HepG2 (cell line): ENCODE data around the gene ATIC. TPM values are rescaled to one million over a fixed set of nuclear protein-coding genes. Genes with fewer than 3 reads are reported as not detected.
A peak's percentile ranks its signal among the peaks of the same experiment; 100 is the strongest.

Experiments
- ATAC-seq: fragments of 200-7000 bp; cut with Tn5 transposase; 3 replicates; pipeline ENCODE4 v1.9.1; 2020; ENCODE audit warnings: mild to moderate bottlenecking, moderate library complexity
- BruUV-seq: library from RNA; stranded (reverse); fragments of 400-500 nt; replicated peaks from 2 replicates; lab custom pipeline; 2021; lab: Mats Ljungman, UMichigan
- CTCF ChIA-PET: fragments of 300-600 bp; formaldehyde crosslinking; extraction: SDS; loops from one replicate; lab custom pipeline; 2021; ENCODE audit warnings: low total read pairs, inconsistent platforms, low intra/inter-chr PET ratio; lab: Yijun Ruan, JAX
- POLR2A ChIA-PET: fragments of 350-600 bp; sonication (Branson Sonifier 250); formaldehyde crosslinking; loops from one replicate; lab custom pipeline; 2020; ENCODE audit warnings: antibody characterized with exemption, inconsistent platforms; lab: Yijun Ruan, JAX
- DNase-seq: peaks from one replicate; pipeline ENCODE4 v3.0.0-alpha.2; 2015; ENCODE audit warnings: low spot score
- FAIRE-seq: peaks from 3 replicates; lab custom pipeline; 2011; peaks lifted over from hg19 to GRCh38; lab: Jason Lieb, UNC
- H2AFZ ChIP-seq: one replicate; pipeline ENCODE4 v1.6.1; 2011; ENCODE audit warnings: low read length, inconsistent platforms
- H3K27ac ChIP-seq: fragments of 300-600 bp; 3 replicates; pipeline ENCODE4 v1.8.0; 2011; ENCODE audit warnings: mixed run types, mild to moderate bottlenecking, mixed read lengths, low read length, inconsistent platforms; ENCODE audit not compliant: insufficient read depth; ENCODE audit errors: extremely low read length
- H3K27me3 ChIP-seq, 2 experiments: fragments of 200-600 bp in 1 of 2; 2 replicates in 1 of 2; 3 replicates in 1 of 2; pipeline versions ENCODE4 v1.6.0 to v1.8.0; 2011; ENCODE audit warnings: low read length in 2 of 2, mild to moderate bottlenecking in 2 of 2, moderate library complexity in 2 of 2, inconsistent platforms in 1 of 2; ENCODE audit not compliant: insufficient read depth in 2 of 2, control insufficient read depth in 1 of 2
- H3K36me3 ChIP-seq, 2 experiments: fragments of 200-600 bp in 1 of 2; replicated peaks in 1 of 2; 2 replicates in 1 of 2; 3 replicates in 1 of 2; pipeline versions ENCODE4 v1.5.1 to v1.8.0; 2011; ENCODE audit warnings: low read length in 2 of 2, inconsistent platforms in 1 of 2; ENCODE audit not compliant: insufficient read depth in 2 of 2, control insufficient read depth in 1 of 2
- H3K4me1 ChIP-seq: 2 replicates; pipeline ENCODE4 v1.5.1; 2012; ENCODE audit warnings: low read length, inconsistent platforms; ENCODE audit not compliant: insufficient read depth
- H3K4me2 ChIP-seq: 2 replicates; pipeline ENCODE4 v1.6.0; 2011; ENCODE audit warnings: low read depth, low read length, inconsistent platforms
- H3K4me3 ChIP-seq, 3 experiments: fragments of 200-600 bp in 1 of 3; sonication (generic), shearing (Covaris generic) in 1 of 3; replicated peaks in 1 of 3; 2 replicates each; pipeline ENCODE4 v1.5.1; 2011 to 2016; ENCODE audit warnings: low read length in 3 of 3, inconsistent platforms in 2 of 3, low read depth in 2 of 3, mild to moderate bottlenecking in 2 of 3, control low read depth in 1 of 3, mixed read lengths in 1 of 3; ENCODE audit not compliant: insufficient read depth in 1 of 3
- H3K79me2 ChIP-seq: one replicate; pipeline ENCODE4 v1.6.1; 2011; ENCODE audit warnings: low read length, inconsistent platforms; ENCODE audit not compliant: insufficient read depth
- H3K9ac ChIP-seq: 2 replicates; pipeline ENCODE4 v1.6.0; 2011; ENCODE audit warnings: mild to moderate bottlenecking, low read depth, low read length, inconsistent platforms; ENCODE audit not compliant: insufficient read depth
- H3K9me3 ChIP-seq: 2 replicates; pipeline ENCODE4 v1.5.1; 2012; ENCODE audit warnings: mild to moderate bottlenecking, low read length
- H4K20me1 ChIP-seq: 2 replicates; pipeline ENCODE4 v1.6.0; 2011; ENCODE audit warnings: inconsistent platforms, mild to moderate bottlenecking, low read length, moderate library complexity; ENCODE audit not compliant: insufficient read depth
- ARNT2 ChIP-seq: sonication (generic); formaldehyde crosslinking; IDR thresholded peaks from 2 replicates; pipeline ENCODE4 v1.8.0; 2022; ENCODE audit warnings: mild to moderate bottlenecking, low read depth, missing genetic modification reagents, moderate library complexity
- HMGA1 ChIP-seq: sonication (generic); formaldehyde crosslinking; conservative IDR thresholded peaks from 2 replicates; pipeline ENCODE4 v1.4.0; 2020; ENCODE audit warnings: missing genetic modification reagents
- HNRNPL ChIP-seq: fragments of 200-400 bp; formaldehyde crosslinking; IDR thresholded peaks from 2 replicates; pipeline ENCODE4 v1.6.1; 2017; ENCODE audit warnings: mild to moderate bottlenecking, low read depth, low read length
- MTA3 ChIP-seq: sonication (generic); formaldehyde crosslinking; IDR thresholded peaks from 2 replicates; pipeline ENCODE4 v1.4.0; 2020; ENCODE audit warnings: missing genetic modification reagents
- PAF1 ChIP-seq: IDR thresholded peaks from 2 replicates; pipeline ENCODE4 v1.6.1; 2016; ENCODE audit warnings: missing genetic modification reagents, missing compliant biosample characterization
- SNAPC2 ChIP-seq: sonication (generic); formaldehyde crosslinking; IDR thresholded peaks from 2 replicates; pipeline ENCODE4 v1.8.1; 2022; ENCODE audit warnings: mild to moderate bottlenecking, missing genetic modification reagents
- TCF7L2 ChIP-seq: IDR thresholded peaks from 2 replicates; pipeline ENCODE4 v1.6.1; 2011; ENCODE audit warnings: mild to moderate bottlenecking, low read depth, low read length, moderate library complexity
- U2AF2 ChIP-seq: fragments of 200-400 bp; formaldehyde crosslinking; IDR thresholded peaks from 2 replicates; pipeline ENCODE4 v1.6.1; 2017; ENCODE audit warnings: low read depth, mild to moderate bottlenecking, low read length
- ZC3H4 ChIP-seq: sonication (generic); formaldehyde crosslinking; IDR thresholded peaks from 2 replicates; pipeline ENCODE4 v1.4.0; 2020; ENCODE audit warnings: missing genetic modification reagents, borderline replicate concordance
- ZNF354B ChIP-seq: sonication (generic); formaldehyde crosslinking; IDR thresholded peaks from 2 replicates; pipeline ENCODE4 v1.8.0; 2022; ENCODE audit warnings: mild to moderate bottlenecking, missing genetic modification reagents
- ZNF430 ChIP-seq: sonication (generic); formaldehyde crosslinking; IDR thresholded peaks from 2 replicates; pipeline ENCODE4 v1.9.0; 2021; ENCODE audit warnings: mild to moderate bottlenecking, missing genetic modification reagents
- ZNF431 ChIP-seq: sonication (generic); formaldehyde crosslinking; IDR thresholded peaks from 2 replicates; pipeline ENCODE4 v1.9.0; 2022; ENCODE audit warnings: missing genetic modification reagents, low read depth, mild to moderate bottlenecking, borderline replicate concordance
- ZNF709 ChIP-seq: sonication (generic); formaldehyde crosslinking; IDR thresholded peaks from 2 replicates; pipeline ENCODE4 v1.5.0; 2020; ENCODE audit warnings: mild to moderate bottlenecking, missing genetic modification reagents
- ZSCAN9 ChIP-seq: IDR thresholded peaks from 2 replicates; pipeline ENCODE4 v1.6.1; 2016; ENCODE audit warnings: borderline replicate concordance
- in situ Hi-C: cut with HindIII; loops from 2 replicates; pipeline ENCODE4 v1.10.0; 2017; ENCODE audit warnings: low pct_unique_long_range_greater_than_20kb; ENCODE audit not compliant: extremely low pct_ligation_motif_present
- intact Hi-C: fragments of 100-400 bp; cut with micrococcal nuclease; formaldehyde crosslinking; loops from one replicate; pipeline ENCODE4 v1.10.0; 2022; ENCODE audit not compliant: unreplicated experiment
- polyA plus RNA-seq, 8 experiments: library from polyadenylated mRNA; depleted of rRNA in 3 of 8; stranded (reverse) in 7 of 8; unstranded in 1 of 8; fragments of >200 nt; fragmentation: Illumina TruSeq in 4 of 8; extraction: Trizol in 4 of 8; gene quantifications; 2 replicates each; pipeline versions ENCODE4 v1.2.1 to v1.2.3, GENCODE V29; 2011 to 2016; ENCODE audit warnings: low read depth in 4 of 8, missing spikeins in 1 of 8, mixed read lengths in 1 of 8; ENCODE audit not compliant: insufficient read depth in 1 of 8
- total RNA-seq, 5 experiments: library from RNA; depleted of rRNA; stranded (reverse); fragments of >200 nt; fragmentation: Illumina TruSeq; extraction: Trizol; gene quantifications; 2 replicates each; pipeline ENCODE4 v1.2.3, GENCODE V29; 2016; ENCODE audit warnings: low read depth in 1 of 5
- TF ChIP-seq, protein P1 (sequence below), 2 experiments: sonication (generic) in 1 of 2; formaldehyde crosslinking in 1 of 2; IDR thresholded peaks; 2 replicates each; pipeline versions ENCODE4 v1.4.0 to v1.6.1; 2016 to 2020; ENCODE audit warnings: borderline replicate concordance in 1 of 2, low read depth in 1 of 2, mild to moderate bottlenecking in 1 of 2, missing genetic modification reagents in 1 of 2
- TF ChIP-seq, protein P2 (sequence below): sonication (generic); formaldehyde crosslinking; conservative IDR thresholded peaks from 2 replicates; pipeline ENCODE4 v1.8.0; 2022; ENCODE audit warnings: missing genetic modification reagents
- TF ChIP-seq, protein P3 (sequence below): sonication (generic); formaldehyde crosslinking; conservative IDR thresholded peaks from 2 replicates; pipeline ENCODE4 v1.5.0; 2020; ENCODE audit warnings: missing genetic modification reagents

The ATIC gene
- total and polyA plus RNA-seq, 2 of the 13 experiments (the other 11 are each of a cell fraction or from before 2014, with no cell fraction given), result 89.8 to 146 TPM

DNA sequence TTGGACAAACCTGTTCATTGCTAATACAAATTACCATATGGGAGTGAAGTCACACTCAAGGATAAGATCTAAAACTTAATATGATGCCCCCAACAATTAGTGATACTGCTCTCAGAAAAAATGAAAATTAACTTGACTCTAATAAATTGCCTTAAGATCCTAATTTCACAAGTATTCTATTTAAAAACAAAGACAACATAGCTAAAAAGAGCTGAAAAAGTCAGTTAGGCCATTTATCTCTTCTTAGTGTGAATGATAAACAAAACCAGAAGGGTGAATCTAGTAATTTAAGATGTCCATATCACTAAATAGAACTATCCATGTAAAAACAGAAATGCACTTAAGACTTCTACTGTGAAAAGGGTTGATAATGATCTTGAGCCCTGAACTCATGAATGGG is 70.6 kb downstream of the ATIC start:
- Histone ChIP-seq H3K79me2 (no peaks in the 10 kb centered on the region), H3K27me3 (no peaks in the 10 kb centered on the region), H3K4me3 (no peak overlapping the region), H3K36me3 (peaks cover 56 to 90% of the 10 kb centered on the region in 2 experiments), H4K20me1 (peaks cover 14% of the 10 kb centered on the region), H3K4me2 (no peak overlapping the region), H3K9me3 (no peaks in the 10 kb centered on the region), H2AFZ (no peak overlapping the region), H3K4me1 (no peaks in the 10 kb centered on the region), H3K27ac (no peak overlapping the region), H3K9ac (no peak overlapping the region)
- ChIA-PET POLR2A (interaction anchor here (1.0 kb wide), 1 partner anchor 11 kb away, joined by 3 read pairs; no protein-coding TSS in a partner anchor), CTCF (no interaction called here)
- FAIRE-seq, result no peak
- BruUV-seq, result no TSS peak
- in situ Hi-C loops, result no loop called here
- no peak for DNase-seq
- no peak for ATAC-seq
- intact Hi-C loops, result no loop called here
- TF ChIP-seq ZSCAN9 (CRISPR knock-in tag) (no peak), ZNF431 (CRISPR knock-in tag) (no peak), U2AF2 (no peak), SNAPC2 (CRISPR knock-in tag) (0 out of 2 replicates have a peak, but pooled peaks have one; percentile 26), ZNF354B (CRISPR knock-in tag) (no peak), HMGA1 (CRISPR knock-in tag) (no peak), ZNF430 (CRISPR knock-in tag) (no peak), ZNF709 (CRISPR knock-in tag) (no peak), ZC3H4 (CRISPR knock-in tag) (no peak), PAF1 (peak; percentile 33; the same call in 1 of the 2 replicates), HNRNPL (0 out of 2 replicates have a peak, but pooled peaks have one; percentile 13), ARNT2 (CRISPR knock-in tag) (no peak), MTA3 (CRISPR knock-in tag) (no peak), TCF7L2 (no peak)
- TF ChIP-seq, protein P1, sequence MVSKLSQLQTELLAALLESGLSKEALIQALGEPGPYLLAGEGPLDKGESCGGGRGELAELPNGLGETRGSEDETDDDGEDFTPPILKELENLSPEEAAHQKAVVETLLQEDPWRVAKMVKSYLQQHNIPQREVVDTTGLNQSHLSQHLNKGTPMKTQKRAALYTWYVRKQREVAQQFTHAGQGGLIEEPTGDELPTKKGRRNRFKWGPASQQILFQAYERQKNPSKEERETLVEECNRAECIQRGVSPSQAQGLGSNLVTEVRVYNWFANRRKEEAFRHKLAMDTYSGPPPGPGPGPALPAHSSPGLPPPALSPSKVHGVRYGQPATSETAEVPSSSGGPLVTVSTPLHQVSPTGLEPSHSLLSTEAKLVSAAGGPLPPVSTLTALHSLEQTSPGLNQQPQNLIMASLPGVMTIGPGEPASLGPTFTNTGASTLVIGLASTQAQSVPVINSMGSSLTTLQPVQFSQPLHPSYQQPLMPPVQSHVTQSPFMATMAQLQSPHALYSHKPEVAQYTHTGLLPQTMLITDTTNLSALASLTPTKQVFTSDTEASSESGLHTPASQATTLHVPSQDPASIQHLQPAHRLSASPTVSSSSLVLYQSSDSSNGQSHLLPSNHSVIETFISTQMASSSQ (IDR thresholded peaks at IDR 0.05; ENCODE audit: low read depth), result no peak
- TF ChIP-seq, protein P1 (CRISPR knock-in tag; IDR thresholded peaks at IDR 0.05; ENCODE audit: borderline replicate concordance), result no peak
- TF ChIP-seq, protein P2, sequence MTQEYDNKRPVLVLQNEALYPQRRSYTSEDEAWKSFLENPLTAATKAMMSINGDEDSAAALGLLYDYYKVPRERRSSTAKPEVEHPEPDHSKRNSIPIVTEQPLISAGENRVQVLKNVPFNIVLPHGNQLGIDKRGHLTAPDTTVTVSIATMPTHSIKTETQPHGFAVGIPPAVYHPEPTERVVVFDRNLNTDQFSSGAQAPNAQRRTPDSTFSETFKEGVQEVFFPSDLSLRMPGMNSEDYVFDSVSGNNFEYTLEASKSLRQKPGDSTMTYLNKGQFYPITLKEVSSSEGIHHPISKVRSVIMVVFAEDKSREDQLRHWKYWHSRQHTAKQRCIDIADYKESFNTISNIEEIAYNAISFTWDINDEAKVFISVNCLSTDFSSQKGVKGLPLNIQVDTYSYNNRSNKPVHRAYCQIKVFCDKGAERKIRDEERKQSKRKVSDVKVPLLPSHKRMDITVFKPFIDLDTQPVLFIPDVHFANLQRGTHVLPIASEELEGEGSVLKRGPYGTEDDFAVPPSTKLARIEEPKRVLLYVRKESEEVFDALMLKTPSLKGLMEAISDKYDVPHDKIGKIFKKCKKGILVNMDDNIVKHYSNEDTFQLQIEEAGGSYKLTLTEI (CRISPR knock-in tag), result no peak
- TF ChIP-seq, protein P3, sequence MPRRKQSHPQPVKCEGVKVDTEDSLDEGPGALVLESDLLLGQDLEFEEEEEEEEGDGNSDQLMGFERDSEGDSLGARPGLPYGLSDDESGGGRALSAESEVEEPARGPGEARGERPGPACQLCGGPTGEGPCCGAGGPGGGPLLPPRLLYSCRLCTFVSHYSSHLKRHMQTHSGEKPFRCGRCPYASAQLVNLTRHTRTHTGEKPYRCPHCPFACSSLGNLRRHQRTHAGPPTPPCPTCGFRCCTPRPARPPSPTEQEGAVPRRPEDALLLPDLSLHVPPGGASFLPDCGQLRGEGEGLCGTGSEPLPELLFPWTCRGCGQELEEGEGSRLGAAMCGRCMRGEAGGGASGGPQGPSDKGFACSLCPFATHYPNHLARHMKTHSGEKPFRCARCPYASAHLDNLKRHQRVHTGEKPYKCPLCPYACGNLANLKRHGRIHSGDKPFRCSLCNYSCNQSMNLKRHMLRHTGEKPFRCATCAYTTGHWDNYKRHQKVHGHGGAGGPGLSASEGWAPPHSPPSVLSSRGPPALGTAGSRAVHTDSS (CRISPR knock-in tag), result no peak
